GM12878 (cell line): Measurements from ENCODE around the gene MTHFD1L. TPM values are rescaled to one million over a fixed set of nuclear protein-coding genes. Genes with fewer than 3 reads are reported as not detected.

Source experiments
- ATAC-seq: fragments of 200-7000 bp; cut with Tn5 transposase; 3 replicates; pipeline ENCODE4 v1.9.1; 2020; ENCODE audit warnings: mild to moderate bottlenecking, moderate library complexity
- BruUV-seq: library from RNA; stranded (reverse); fragments of 400-500 nt; replicated peaks from 2 replicates; lab custom pipeline; 2021; lab: Mats Ljungman, UMichigan
- CTCF ChIA-PET: fragments of 300-600 bp; sonication (Branson Sonifier 250); formaldehyde crosslinking; extraction: SDS; loops from one replicate; lab custom pipeline; 2021; ENCODE audit warnings: inconsistent platforms; lab: Yijun Ruan, JAX
- POLR2A ChIA-PET: fragments of 350-600 bp; formaldehyde crosslinking; extraction: SDS; loops from one replicate; lab custom pipeline; 2021; ENCODE audit warnings: inconsistent platforms; lab: Charles Lee
- RAD21 ChIA-PET: fragments of 300-600 bp; sonication (Branson Sonifier 250); formaldehyde crosslinking; loops from one replicate; lab custom pipeline; 2023; ENCODE audit warnings: antibody characterized with exemption; ENCODE audit not compliant: unreplicated experiment; lab: Charles Lee
- SMC1A ChIA-PET: fragments of 300-600 bp; sonication (Branson Sonifier 250); formaldehyde crosslinking; loops from one replicate; lab custom pipeline; 2023; ENCODE audit not compliant: unreplicated experiment, uncharacterized antibody; lab: Charles Lee
- DNase-seq: peaks from one replicate; pipeline ENCODE4 v3.0.0-alpha.2; 2011; ENCODE audit warnings: low read depth, low spot score
- FAIRE-seq: peaks from 3 replicates; lab custom pipeline; 2011; peaks lifted over from hg19 to GRCh38; lab: Jason Lieb, UNC
- H2AFZ ChIP-seq: 2 replicates; pipeline ENCODE4 v1.6.0; 2011; ENCODE audit warnings: low read depth, low read length, control low read depth; ENCODE audit not compliant: control insufficient read depth
- H3K27ac ChIP-seq: 2 replicates; pipeline ENCODE4 v1.5.1; 2011; ENCODE audit warnings: control low read depth; ENCODE audit not compliant: control insufficient read depth, insufficient read depth
- H3K27me3 ChIP-seq, 2 experiments: replicated peaks in 1 of 2; 2 replicates each; pipeline versions ENCODE4 v1.6.0 to v1.6.1; 2011; ENCODE audit warnings: low read length in 1 of 2; ENCODE audit not compliant: control insufficient read depth in 2 of 2, insufficient read depth in 2 of 2
- H3K36me3 ChIP-seq, 2 experiments: 2 replicates each; pipeline ENCODE4 v1.5.1; 2011; ENCODE audit warnings: low read length in 1 of 2; ENCODE audit not compliant: control insufficient read depth in 2 of 2, insufficient read depth in 2 of 2
- H3K4me1 ChIP-seq: 2 replicates; pipeline ENCODE4 v1.6.1; 2011; ENCODE audit warnings: mild to moderate bottlenecking, low read length, moderate library complexity, mixed read lengths; ENCODE audit not compliant: control insufficient read depth, insufficient read depth
- H3K4me2 ChIP-seq: 2 replicates; pipeline ENCODE4 v1.6.0; 2011; ENCODE audit warnings: control low read depth; ENCODE audit not compliant: control insufficient read depth, insufficient read depth
- H3K4me3 ChIP-seq: fragments of 200-600 bp; sonication (generic); 2 replicates; pipeline ENCODE4 v1.5.1; 2016
- H3K79me2 ChIP-seq: 2 replicates; pipeline ENCODE4 v1.6.0; 2011; ENCODE audit warnings: low read length; ENCODE audit not compliant: control insufficient read depth, insufficient read depth
- H3K9ac ChIP-seq: 2 replicates; pipeline ENCODE4 v1.8.0; 2011; ENCODE audit warnings: low read length, control low read depth, mixed read lengths; ENCODE audit not compliant: control insufficient read depth, insufficient read depth
- H3K9me3 ChIP-seq: replicated peaks from 3 replicates; pipeline ENCODE4 v1.5.1; 2011; ENCODE audit warnings: mild to moderate bottlenecking, low read length; ENCODE audit not compliant: control insufficient read depth, insufficient read depth
- H4K20me1 ChIP-seq: 2 replicates; pipeline ENCODE4 v1.6.0; 2011; ENCODE audit not compliant: control insufficient read depth, insufficient read depth
- CTCF ChIP-seq, 3 experiments: IDR thresholded peaks in 2 of 3; conservative IDR thresholded peaks in 1 of 3; 2 replicates each; pipeline ENCODE4 v1.5.1; 2011; ENCODE audit warnings: low read depth in 3 of 3, low read length in 3 of 3, mild to moderate bottlenecking in 3 of 3, control low read depth in 2 of 3, moderate library complexity in 2 of 3, inconsistent platforms in 1 of 3, mixed read lengths in 1 of 3; ENCODE audit not compliant: control insufficient read depth in 2 of 3, insufficient read depth in 1 of 3; ENCODE audit errors: extremely low read depth in 1 of 3
- NFYA ChIP-seq: IDR thresholded peaks from 2 replicates; pipeline ENCODE4 v1.6.1; 2011; ENCODE audit warnings: low read depth, mild to moderate bottlenecking, low read length, improper control_type of control experiment, borderline replicate concordance
- PKNOX1 ChIP-seq: fragments of 450-650 bp; IDR thresholded peaks from 2 replicates; pipeline ENCODE4 v1.6.1; 2016; ENCODE audit warnings: mild to moderate bottlenecking
- RAD21 ChIP-seq: IDR thresholded peaks from 2 replicates; pipeline ENCODE4 v1.6.1; 2011; ENCODE audit warnings: mild to moderate bottlenecking, low read depth, low read length, moderate library complexity; ENCODE audit not compliant: insufficient read depth
- SMARCA5 ChIP-seq: fragments of 450-650 bp; IDR thresholded peaks from 2 replicates; pipeline ENCODE4 v1.6.1; 2017; ENCODE audit warnings: mild to moderate bottlenecking
- SPI1 ChIP-seq: IDR thresholded peaks from 2 replicates; pipeline ENCODE4 v1.6.1; 2011; ENCODE audit warnings: low read depth, mild to moderate bottlenecking, low read length, moderate library complexity, borderline replicate concordance; ENCODE audit not compliant: insufficient read depth
- TCF7 ChIP-seq: IDR thresholded peaks from 2 replicates; pipeline ENCODE4 v1.6.1; 2014; ENCODE audit warnings: antibody characterized with exemption, borderline replicate concordance
- ZNF207 ChIP-seq: fragments of 450-650 bp; IDR thresholded peaks from 2 replicates; pipeline ENCODE4 v1.6.1; 2014; ENCODE audit warnings: antibody characterized with exemption, mild to moderate bottlenecking, borderline replicate concordance
- ZNF592 ChIP-seq: fragments of 450-650 bp; IDR thresholded peaks from 2 replicates; pipeline ENCODE4 v1.6.1; 2017; ENCODE audit warnings: mild to moderate bottlenecking, moderate library complexity
- ZNF622 ChIP-seq: fragments of 450-650 bp; IDR thresholded peaks from 2 replicates; pipeline ENCODE4 v1.6.1; 2017; ENCODE audit warnings: mild to moderate bottlenecking, inconsistent platforms
- WGBS: methylation state at CpG from one replicate; pipeline ENCODE4 v1.1.6; 2016; ENCODE audit warnings: low lambda C conversion rate; ENCODE audit not compliant: insufficient replicate concordance, insufficient coverage; ENCODE audit errors: missing lambda C conversion rate; 5-methylcytosine and 5-hydroxymethylcytosine counted together
- in situ Hi-C: fragments of 300-500 bp; cut with MboI; formaldehyde crosslinking; loops from 9 replicates; pipeline ENCODE4 v1.14.3; 2018; ENCODE audit warnings: mixed read lengths
- intact Hi-C: fragments of 100-400 bp; cut with micrococcal nuclease; formaldehyde crosslinking; loops from one replicate; pipeline ENCODE4 v1.14.2; 2022; ENCODE audit not compliant: unreplicated experiment
- polyA plus RNA-seq, 11 experiments: library from polyadenylated mRNA; depleted of rRNA in 4 of 11; unstranded in 6 of 11; stranded (reverse) in 5 of 11; fragments of >200 nt; fragmentation: Nextera tagmentation in 4 of 11; fragmentation: Illumina TruSeq in 1 of 11; extraction: Ambion mirVana in 4 of 11; extraction: Trizol in 1 of 11; gene quantifications; 1 replicate in 1 of 11; 2 replicates in 10 of 11; pipeline versions ENCODE4 v1.2.1 to v1.2.3, GENCODE V29; 2011 to 2016; ENCODE audit warnings: inconsistent platforms in 2 of 11, missing spikeins in 2 of 11, low read depth in 1 of 11
- total RNA-seq, 4 experiments: library from RNA; depleted of rRNA in 3 of 4; stranded (reverse); fragments of >200 nt in 3 of 4; fragmentation: Illumina TruSeq in 1 of 4; extraction: Trizol in 1 of 4; gene quantifications; 2 replicates each; pipeline versions ENCODE4 v1.2.1 to v1.2.3, GENCODE V29; 2013 to 2021
- TF ChIP-seq, protein P1 (sequence below): IDR thresholded peaks from 2 replicates; pipeline ENCODE4 v1.6.1; 2012; ENCODE audit warnings: low read depth, low read length, improper control_type of control experiment
- TF ChIP-seq, protein P2 (sequence below): IDR thresholded peaks from 2 replicates; pipeline ENCODE4 v1.6.1; 2011; ENCODE audit warnings: low read depth, low read length, improper control_type of control experiment, borderline replicate concordance
- TF ChIP-seq, protein P3 (sequence below): IDR thresholded peaks from 2 replicates; pipeline ENCODE4 v1.6.1; 2011; ENCODE audit warnings: mild to moderate bottlenecking, low read depth, low read length, moderate library complexity; ENCODE audit not compliant: insufficient replicate concordance

The MTHFD1L gene
- total and polyA plus RNA-seq, 10 of the 15 experiments (the other 5 are each of a cell fraction or from before 2014, with no cell fraction given), result 11.7 to 75.5 (median 28.8) TPM

DNA sequence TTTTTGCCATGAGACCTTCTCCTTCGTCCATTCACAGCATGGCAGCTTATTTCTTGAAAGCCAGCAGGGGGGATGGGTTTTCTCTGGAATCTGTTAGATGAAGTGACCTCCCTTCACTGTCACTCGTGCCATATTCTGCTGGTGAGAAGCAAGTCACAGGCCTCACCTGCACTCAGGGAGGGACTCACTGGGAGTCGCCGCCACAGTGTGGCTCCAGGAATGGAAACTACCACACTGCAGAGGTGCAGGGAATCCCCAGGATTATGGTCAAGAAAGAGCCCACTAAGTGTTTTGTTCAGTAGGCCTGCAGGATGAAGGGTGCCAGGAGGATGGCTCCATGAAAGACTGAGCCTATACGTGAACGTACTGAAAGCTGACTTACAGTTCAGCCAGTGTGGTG is 213.2 kb downstream of the MTHFD1L start:
- no peak for FAIRE-seq
- BruUV-seq, result no TSS peak
- ChIA-PET POLR2A (no interaction called here), CTCF (interaction anchor here (0.9 kb wide), 1 partner anchor 12 kb away, joined by 4 read pairs; no protein-coding TSS in a partner anchor), RAD21 (no interaction called here), SMC1A (no interaction called here)
- in situ Hi-C loops, result no loop called here
- no peak for DNase-seq
- Histone ChIP-seq H4K20me1 (no peaks in the 10 kb centered on the region), H3K4me2 (no peak overlapping the region), H3K36me3 (peaks cover 0 to 3% of the 10 kb centered on the region in 2 experiments; a peak in 1 of 4 replicates), H3K27me3 (no peaks in the 10 kb centered on the region), H3K27ac (no peak overlapping the region), H2AFZ (no peak overlapping the region), H3K4me3 (no peak overlapping the region), H3K4me1 (no peaks in the 10 kb centered on the region), H3K9me3 (peaks cover 2% of the 10 kb centered on the region; the same call in 2 of the 3 replicates), H3K9ac (no peak overlapping the region), H3K79me2 (no peaks in the 10 kb centered on the region)
- no peak for ATAC-seq
- WGBS, result 91% methylated on average over 6 of the region's 6 CpGs
- intact Hi-C loops, result no loop called here
- TF ChIP-seq, protein P1, sequence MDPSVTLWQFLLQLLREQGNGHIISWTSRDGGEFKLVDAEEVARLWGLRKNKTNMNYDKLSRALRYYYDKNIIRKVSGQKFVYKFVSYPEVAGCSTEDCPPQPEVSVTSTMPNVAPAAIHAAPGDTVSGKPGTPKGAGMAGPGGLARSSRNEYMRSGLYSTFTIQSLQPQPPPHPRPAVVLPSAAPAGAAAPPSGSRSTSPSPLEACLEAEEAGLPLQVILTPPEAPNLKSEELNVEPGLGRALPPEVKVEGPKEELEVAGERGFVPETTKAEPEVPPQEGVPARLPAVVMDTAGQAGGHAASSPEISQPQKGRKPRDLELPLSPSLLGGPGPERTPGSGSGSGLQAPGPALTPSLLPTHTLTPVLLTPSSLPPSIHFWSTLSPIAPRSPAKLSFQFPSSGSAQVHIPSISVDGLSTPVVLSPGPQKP, result no peak
- no peak for TF ChIP-seq SPI1
- no peak for TF ChIP-seq ZNF592
- TF ChIP-seq, protein P2, sequence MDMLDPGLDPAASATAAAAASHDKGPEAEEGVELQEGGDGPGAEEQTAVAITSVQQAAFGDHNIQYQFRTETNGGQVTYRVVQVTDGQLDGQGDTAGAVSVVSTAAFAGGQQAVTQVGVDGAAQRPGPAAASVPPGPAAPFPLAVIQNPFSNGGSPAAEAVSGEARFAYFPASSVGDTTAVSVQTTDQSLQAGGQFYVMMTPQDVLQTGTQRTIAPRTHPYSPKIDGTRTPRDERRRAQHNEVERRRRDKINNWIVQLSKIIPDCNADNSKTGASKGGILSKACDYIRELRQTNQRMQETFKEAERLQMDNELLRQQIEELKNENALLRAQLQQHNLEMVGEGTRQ, result no peak
- TF ChIP-seq ZNF207, result no peak
- no peak for TF ChIP-seq PKNOX1
- no peak for TF ChIP-seq ZNF622
- no peak for TF ChIP-seq CTCF (IDR thresholded peaks at IDR 0.05 in 2 of 3, conservative IDR thresholded peaks at IDR 0.05 in 1 of 3; ENCODE audit: control insufficient read depth in 2 of 3, extremely low read depth in 1 of 3, insufficient read depth in 1 of 3, low read depth in 3 of 3, low read length in 3 of 3)
- no peak for TF ChIP-seq RAD21
- no peak for TF ChIP-seq NFYA
- no peak for TF ChIP-seq TCF7
- TF ChIP-seq, protein P3, sequence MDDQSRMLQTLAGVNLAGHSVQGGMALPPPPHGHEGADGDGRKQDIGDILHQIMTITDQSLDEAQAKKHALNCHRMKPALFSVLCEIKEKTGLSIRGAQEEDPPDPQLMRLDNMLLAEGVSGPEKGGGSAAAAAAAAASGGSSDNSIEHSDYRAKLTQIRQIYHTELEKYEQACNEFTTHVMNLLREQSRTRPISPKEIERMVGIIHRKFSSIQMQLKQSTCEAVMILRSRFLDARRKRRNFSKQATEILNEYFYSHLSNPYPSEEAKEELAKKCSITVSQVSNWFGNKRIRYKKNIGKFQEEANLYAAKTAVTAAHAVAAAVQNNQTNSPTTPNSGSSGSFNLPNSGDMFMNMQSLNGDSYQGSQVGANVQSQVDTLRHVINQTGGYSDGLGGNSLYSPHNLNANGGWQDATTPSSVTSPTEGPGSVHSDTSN, result no peak
- TF ChIP-seq SMARCA5, result no peak
